Measurements from ENCODE around the gene PEF1. TPM values are rescaled to one million over a fixed set of nuclear protein-coding genes. Genes with fewer than 3 reads are reported as not detected.

Gene PEF1
- total RNA-seq, 1 experiment from 2014 or later: 40.3 TPM

DNA sequence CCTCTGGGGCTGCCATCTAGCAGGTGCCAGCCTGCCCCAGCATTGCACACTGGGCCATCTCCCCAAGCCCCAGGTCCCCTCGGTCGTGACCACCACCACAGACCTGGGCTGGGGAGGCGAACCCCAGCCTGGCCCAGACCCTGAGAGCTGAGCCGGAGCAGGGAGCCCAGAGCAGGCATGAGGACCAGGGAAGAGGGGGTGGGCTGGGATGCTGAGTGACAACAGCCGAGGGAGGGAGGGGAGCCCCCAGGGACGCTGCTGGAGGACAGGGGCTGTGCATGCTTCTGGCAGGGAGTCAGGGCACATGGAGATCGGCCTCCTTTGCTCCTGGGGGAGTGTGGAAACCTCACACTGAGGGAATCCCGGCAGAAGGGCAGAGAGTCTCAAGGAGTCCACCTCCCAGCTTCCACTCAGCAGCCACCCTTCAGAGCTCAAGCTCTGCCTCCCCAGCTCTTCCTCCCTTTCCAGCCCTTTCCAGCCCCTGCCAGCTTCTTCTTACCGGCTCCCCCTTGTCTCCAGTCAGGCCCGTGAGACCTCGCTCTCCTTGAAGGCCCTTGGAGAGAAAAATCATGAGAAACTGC lies 23.7 kb upstream of the PEF1 start:
- H3K23me2 ChIP-seq (ENCODE audit: insufficient read length, low read depth, low read length, poor library complexity, severe bottlenecking): no peaks in the 10 kb centered on the region
- Mint-ChIP-seq H3K27me3 (ENCODE audit: low read depth) (peaks cover 2% of the 10 kb centered on the region), H3K9me3 (no peaks in the 10 kb centered on the region; a peak in 1 of 5 replicates), H3K36me3 (ENCODE audit: insufficient read depth in 1 of 3, low read depth in 3 of 3) (no peaks in the 10 kb centered on the region), H3K4me1 (peaks cover 28 to 33% of the 10 kb centered on the region in 2 experiments), H3K4me3 (no peak overlapping the region; a peak in 1 of 5 replicates), H3K27ac (no peak overlapping the region)
- no peak overlapping the region for H3K27ac ChIP-seq (ENCODE audit: insufficient read length, low read depth, low read length)
- H2BK20ac ChIP-seq (ENCODE audit: low read depth, low read length, poor library complexity, severe bottlenecking): no peak overlapping the region
- WGBS (ENCODE audit: extremely low coverage, insufficient read length, low lambda C conversion rate): no CpG with 5 or more reads among the region's 11 CpGs
- peaks cover 4% of the 10 kb centered on the region for H4K20me1 ChIP-seq (ENCODE audit: control insufficient read depth, insufficient read depth, insufficient read length)
- H2AK5ac ChIP-seq (ENCODE audit: insufficient read length, low read length): no peak overlapping the region
- H2BK5ac ChIP-seq (ENCODE audit: insufficient read length, low read length): no peak overlapping the region
- H2BK15ac ChIP-seq (ENCODE audit: low read depth, low read length): no peak overlapping the region
- H3T11ph ChIP-seq (ENCODE audit: low read length): no peak overlapping the region
- H2BK12ac ChIP-seq (ENCODE audit: insufficient read length, low read depth, low read length): no peak overlapping the region
- H3K4ac ChIP-seq (ENCODE audit: low read depth, low read length): no peak overlapping the region
- H3K23ac ChIP-seq (ENCODE audit: insufficient read length, low read depth, low read length): no peak overlapping the region
- H3K9ac ChIP-seq (ENCODE audit: extremely low read depth, insufficient read length, low read length): no peak overlapping the region
- TF ChIP-seq, protein P1, sequence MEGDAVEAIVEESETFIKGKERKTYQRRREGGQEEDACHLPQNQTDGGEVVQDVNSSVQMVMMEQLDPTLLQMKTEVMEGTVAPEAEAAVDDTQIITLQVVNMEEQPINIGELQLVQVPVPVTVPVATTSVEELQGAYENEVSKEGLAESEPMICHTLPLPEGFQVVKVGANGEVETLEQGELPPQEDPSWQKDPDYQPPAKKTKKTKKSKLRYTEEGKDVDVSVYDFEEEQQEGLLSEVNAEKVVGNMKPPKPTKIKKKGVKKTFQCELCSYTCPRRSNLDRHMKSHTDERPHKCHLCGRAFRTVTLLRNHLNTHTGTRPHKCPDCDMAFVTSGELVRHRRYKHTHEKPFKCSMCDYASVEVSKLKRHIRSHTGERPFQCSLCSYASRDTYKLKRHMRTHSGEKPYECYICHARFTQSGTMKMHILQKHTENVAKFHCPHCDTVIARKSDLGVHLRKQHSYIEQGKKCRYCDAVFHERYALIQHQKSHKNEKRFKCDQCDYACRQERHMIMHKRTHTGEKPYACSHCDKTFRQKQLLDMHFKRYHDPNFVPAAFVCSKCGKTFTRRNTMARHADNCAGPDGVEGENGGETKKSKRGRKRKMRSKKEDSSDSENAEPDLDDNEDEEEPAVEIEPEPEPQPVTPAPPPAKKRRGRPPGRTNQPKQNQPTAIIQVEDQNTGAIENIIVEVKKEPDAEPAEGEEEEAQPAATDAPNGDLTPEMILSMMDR (conservative IDR thresholded peaks at IDR 0.05): no peak
- no peak overlapping the region for H3K56ac ChIP-seq (ENCODE audit: insufficient read length, low read depth, low read length)
- H4K8ac ChIP-seq (replicated peaks; ENCODE audit: insufficient read length, low read depth, low read length): no peak overlapping the region
- H3K18ac ChIP-seq (ENCODE audit: insufficient read length, low read depth, low read length): no peak overlapping the region
- H4K5ac ChIP-seq (ENCODE audit: insufficient read length, low read depth, low read length): no peak overlapping the region
- no peak overlapping the region for H3K4me2 ChIP-seq (ENCODE audit: insufficient read depth, insufficient read length, low read length)
- no peaks in the 10 kb centered on the region for H3K79me1 ChIP-seq (ENCODE audit: insufficient read depth, low read depth, low read length, poor library complexity, severe bottlenecking)
- H3K4me1 ChIP-seq (ENCODE audit: insufficient read depth, low read length): no peaks in the 10 kb centered on the region; the same call in 1 of the 2 replicates
- H3K9me3 ChIP-seq (ENCODE audit: control insufficient read depth, low read depth, low read length): no peaks in the 10 kb centered on the region
- H2AFZ ChIP-seq (ENCODE audit: low read length): no peak overlapping the region
- no peaks in the 10 kb centered on the region for H3K79me2 ChIP-seq (ENCODE audit: insufficient read depth, low read length)
- no peaks in the 10 kb centered on the region for H3K27me3 ChIP-seq (ENCODE audit: insufficient read depth, low read length)
- no peak overlapping the region; the same call in 1 of the 2 replicates for H3K14ac ChIP-seq (ENCODE audit: insufficient read depth, low read length)
- H4K91ac ChIP-seq (ENCODE audit: insufficient read length, low read depth, low read length): no peak overlapping the region
- H2BK120ac ChIP-seq (ENCODE audit: low read depth, low read length, poor library complexity, severe bottlenecking): no peak overlapping the region
- no peak for DNase-seq
